GM19043 (cell line): ENCODE results near the gene AKT1.
"Not testable (repeated sequence)": the region's sequence is repeated elsewhere in the genome, so short reads cannot be mapped to it uniquely, and the experiment has no call there.

Experiments
- ATAC-seq: cut with Tn5 transposase; IDR thresholded peaks from one replicate; pipeline ENCODE4 v1.9.1; 2021; ENCODE audit warnings: low read depth; ENCODE audit not compliant: unreplicated experiment

AKT1 gene

GRCh38 chr14:104756477-104757237, 38.9 kb downstream of the AKT1 start:
- ATAC-seq = no peak

- ATAC-seq = no peak
Observed at GRCh38 chr14:104755621-104756020, 39.9 kb downstream of the AKT1 start.

- ATAC-seq = no peak
Observed at GRCh38 chr14:104754213-104754851, 41.2 kb downstream of the AKT1 start.

- ATAC-seq = no peak
Observed at GRCh38 chr14:104753528-104754212, 41.9 kb downstream of the AKT1 start.

GRCh38 chr14:104752735-104753527, 42.6 kb downstream of the AKT1 start, which contains the start of gene SIVA1:
Gene SIVA1, plus strand, starts transcription at chr14:104753147. Its CDS starts 55 bp downstream, at chr14:104753202.
- peak; percentile 92 for ATAC-seq

- ATAC-seq = peak; percentile 84
Observed at GRCh38 chr14:104752423-104752734, 43.2 kb downstream of the AKT1 start.

- ATAC-seq = no peak
Observed at GRCh38 chr14:104751539-104752422, 43.8 kb downstream of the AKT1 start.

- not testable (repeated sequence) for ATAC-seq
Observed at GRCh38 chr14:104750753-104751057, 44.8 kb downstream of the AKT1 start.

- no peak for ATAC-seq
Observed at GRCh38 chr14:104750056-104750752, 45.3 kb downstream of the AKT1 start.

- ATAC-seq = no peak
Observed at GRCh38 chr14:104749111-104749649, 46.4 kb downstream of the AKT1 start.

- no peak for ATAC-seq
Observed at GRCh38 chr14:104747876-104748275, 47.7 kb downstream of the AKT1 start.

GRCh38 chr14:104746934-104747481, 48.5 kb downstream of the AKT1 start:
- ATAC-seq = no peak

- no peak for ATAC-seq
Observed at GRCh38 chr14:104746071-104746545, 49.4 kb downstream of the AKT1 start.

- ATAC-seq = no peak
Observed at GRCh38 chr14:104745431-104745830, 50.1 kb downstream of the AKT1 start.

- ATAC-seq = no peak
Observed at GRCh38 chr14:104744484-104744883, 51.1 kb downstream of the AKT1 start.

- no peak for ATAC-seq
Observed at GRCh38 chr14:104743461-104744380, 51.8 kb downstream of the AKT1 start.

- no peak for ATAC-seq
Observed at GRCh38 chr14:104742586-104743455, 52.7 kb downstream of the AKT1 start.
